Measurements from ENCODE around the gene EXOC6B.

DNA sequence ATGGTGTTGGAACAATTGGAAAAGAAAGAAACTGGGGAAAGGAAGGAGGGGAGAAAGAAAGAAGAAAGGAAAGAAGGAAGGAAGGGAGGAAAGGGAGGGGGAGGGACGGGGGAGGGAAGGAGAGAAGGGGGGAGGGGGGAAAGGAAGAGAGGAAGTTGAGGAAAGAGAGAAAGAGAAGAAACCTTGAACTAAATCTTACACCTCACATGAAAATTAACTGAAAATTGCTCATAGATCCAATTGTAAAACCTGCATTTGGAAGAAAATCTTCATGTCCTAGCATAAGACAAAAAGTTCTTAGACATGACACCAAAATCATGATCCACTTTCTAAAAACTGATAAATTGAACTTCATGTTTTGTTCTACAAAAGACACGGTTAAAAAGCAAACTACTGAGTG is 163.8 kb downstream of the EXOC6B start:
- TF ChIP-seq, protein P1, sequence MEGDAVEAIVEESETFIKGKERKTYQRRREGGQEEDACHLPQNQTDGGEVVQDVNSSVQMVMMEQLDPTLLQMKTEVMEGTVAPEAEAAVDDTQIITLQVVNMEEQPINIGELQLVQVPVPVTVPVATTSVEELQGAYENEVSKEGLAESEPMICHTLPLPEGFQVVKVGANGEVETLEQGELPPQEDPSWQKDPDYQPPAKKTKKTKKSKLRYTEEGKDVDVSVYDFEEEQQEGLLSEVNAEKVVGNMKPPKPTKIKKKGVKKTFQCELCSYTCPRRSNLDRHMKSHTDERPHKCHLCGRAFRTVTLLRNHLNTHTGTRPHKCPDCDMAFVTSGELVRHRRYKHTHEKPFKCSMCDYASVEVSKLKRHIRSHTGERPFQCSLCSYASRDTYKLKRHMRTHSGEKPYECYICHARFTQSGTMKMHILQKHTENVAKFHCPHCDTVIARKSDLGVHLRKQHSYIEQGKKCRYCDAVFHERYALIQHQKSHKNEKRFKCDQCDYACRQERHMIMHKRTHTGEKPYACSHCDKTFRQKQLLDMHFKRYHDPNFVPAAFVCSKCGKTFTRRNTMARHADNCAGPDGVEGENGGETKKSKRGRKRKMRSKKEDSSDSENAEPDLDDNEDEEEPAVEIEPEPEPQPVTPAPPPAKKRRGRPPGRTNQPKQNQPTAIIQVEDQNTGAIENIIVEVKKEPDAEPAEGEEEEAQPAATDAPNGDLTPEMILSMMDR (IDR thresholded peaks at IDR 0.05): no peak
- no peak for TF ChIP-seq POLR2A (IDR thresholded peaks at IDR 0.05)

Measured in body of pancreas (tissue), 4 donors.